ENCODE measurements around the gene ARMC7.

GRCh38 chr17:75160211-75160610 lies 50.4 kb downstream of the ARMC7 start:
- TF ChIP-seq SIN3A (IDR thresholded peaks at IDR 0.05; ENCODE audit: borderline replicate concordance, insufficient read depth, low read length) (no peak), TAF1 (IDR thresholded peaks at IDR 0.05; ENCODE audit: borderline replicate concordance, insufficient read depth, low read length) (no peak), POLR2AphosphoS5 (IDR thresholded peaks at IDR 0.05; ENCODE audit: low read depth, low read length) (no peak)
- TF ChIP-seq, protein P1, sequence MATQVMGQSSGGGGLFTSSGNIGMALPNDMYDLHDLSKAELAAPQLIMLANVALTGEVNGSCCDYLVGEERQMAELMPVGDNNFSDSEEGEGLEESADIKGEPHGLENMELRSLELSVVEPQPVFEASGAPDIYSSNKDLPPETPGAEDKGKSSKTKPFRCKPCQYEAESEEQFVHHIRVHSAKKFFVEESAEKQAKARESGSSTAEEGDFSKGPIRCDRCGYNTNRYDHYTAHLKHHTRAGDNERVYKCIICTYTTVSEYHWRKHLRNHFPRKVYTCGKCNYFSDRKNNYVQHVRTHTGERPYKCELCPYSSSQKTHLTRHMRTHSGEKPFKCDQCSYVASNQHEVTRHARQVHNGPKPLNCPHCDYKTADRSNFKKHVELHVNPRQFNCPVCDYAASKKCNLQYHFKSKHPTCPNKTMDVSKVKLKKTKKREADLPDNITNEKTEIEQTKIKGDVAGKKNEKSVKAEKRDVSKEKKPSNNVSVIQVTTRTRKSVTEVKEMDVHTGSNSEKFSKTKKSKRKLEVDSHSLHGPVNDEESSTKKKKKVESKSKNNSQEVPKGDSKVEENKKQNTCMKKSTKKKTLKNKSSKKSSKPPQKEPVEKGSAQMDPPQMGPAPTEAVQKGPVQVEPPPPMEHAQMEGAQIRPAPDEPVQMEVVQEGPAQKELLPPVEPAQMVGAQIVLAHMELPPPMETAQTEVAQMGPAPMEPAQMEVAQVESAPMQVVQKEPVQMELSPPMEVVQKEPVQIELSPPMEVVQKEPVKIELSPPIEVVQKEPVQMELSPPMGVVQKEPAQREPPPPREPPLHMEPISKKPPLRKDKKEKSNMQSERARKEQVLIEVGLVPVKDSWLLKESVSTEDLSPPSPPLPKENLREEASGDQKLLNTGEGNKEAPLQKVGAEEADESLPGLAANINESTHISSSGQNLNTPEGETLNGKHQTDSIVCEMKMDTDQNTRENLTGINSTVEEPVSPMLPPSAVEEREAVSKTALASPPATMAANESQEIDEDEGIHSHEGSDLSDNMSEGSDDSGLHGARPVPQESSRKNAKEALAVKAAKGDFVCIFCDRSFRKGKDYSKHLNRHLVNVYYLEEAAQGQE (IDR thresholded peaks at IDR 0.05; ENCODE audit: insufficient read depth in 1 of 2, low read depth in 2 of 2, low read length in 2 of 2) = no peak
